ENCODE data around the gene MCTP1.
A peak's percentile ranks its signal among the peaks of the same experiment; 100 is the strongest.

MCTP1 gene

GRCh38 chr5:94705427-94705826 is 579.5 kb downstream of the MCTP1 start:
- Histone ChIP-seq H3K4me3 (ENCODE audit: low read length) (no peak overlapping the region), H3K9me3 (replicated peaks; ENCODE audit: low read length) (no peaks in the 10 kb centered on the region), H3K36me3 (ENCODE audit: insufficient read depth, low read length) (peaks cover 8% of the 10 kb centered on the region), H3K9ac (ENCODE audit: low read depth, low read length) (no peak overlapping the region), H3K27me3 (ENCODE audit: control insufficient read depth, insufficient read depth, low read length) (no peaks in the 10 kb centered on the region), H3K4me1 (ENCODE audit: control insufficient read depth, insufficient read depth, low read length) (peaks cover 8% of the 10 kb centered on the region), H3K4me2 (ENCODE audit: low read length) (no peak overlapping the region)

- Histone ChIP-seq H3K9me3 (replicated peaks; ENCODE audit: low read length) (no peaks in the 10 kb centered on the region), H3K4me2 (ENCODE audit: low read length) (no peak overlapping the region), H3K27me3 (ENCODE audit: control insufficient read depth, insufficient read depth, low read length) (no peaks in the 10 kb centered on the region), H3K4me1 (ENCODE audit: control insufficient read depth, insufficient read depth, low read length) (peaks cover 8% of the 10 kb centered on the region), H3K4me3 (ENCODE audit: low read length) (no peak overlapping the region), H3K36me3 (ENCODE audit: insufficient read depth, low read length) (peaks cover 3% of the 10 kb centered on the region), H3K9ac (ENCODE audit: low read depth, low read length) (no peak overlapping the region)
These were observed 582.2 kb downstream of the MCTP1 start for GRCh38 chr5:94702729-94703128.

DNA sequence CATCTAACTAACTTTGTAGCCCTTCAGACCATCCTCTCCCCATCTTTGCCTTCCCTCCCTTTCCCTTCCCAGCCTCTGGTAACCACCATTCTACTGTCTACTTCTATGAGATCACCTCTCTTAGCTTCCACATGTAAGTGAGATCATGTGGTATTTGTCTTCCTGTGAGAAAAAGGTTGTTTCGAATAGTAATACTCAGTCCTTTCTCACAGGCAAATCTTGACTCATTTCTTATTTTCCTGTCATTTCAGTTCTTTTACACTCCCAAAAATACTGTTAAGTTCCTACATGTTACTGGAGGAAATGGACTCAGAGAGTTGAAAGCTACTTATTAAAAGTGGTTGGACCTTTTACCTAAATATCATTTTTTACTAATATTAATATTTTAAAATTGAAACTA is 584.3 kb downstream of the MCTP1 start:
- Histone ChIP-seq H3K27me3 (ENCODE audit: control insufficient read depth, insufficient read depth, low read length) (no peaks in the 10 kb centered on the region), H3K4me1 (ENCODE audit: control insufficient read depth, insufficient read depth, low read length) (peaks cover 7% of the 10 kb centered on the region), H3K36me3 (ENCODE audit: insufficient read depth, low read length) (peaks cover 3% of the 10 kb centered on the region), H3K9me3 (replicated peaks; ENCODE audit: low read length) (no peaks in the 10 kb centered on the region), H3K9ac (ENCODE audit: low read depth, low read length) (no peak overlapping the region), H3K4me2 (ENCODE audit: low read length) (no peak overlapping the region), H3K4me3 (ENCODE audit: low read length) (no peak overlapping the region)

- no peak overlapping the region for H3K4me2 ChIP-seq (ENCODE audit: low read length)
- H3K4me3 ChIP-seq (ENCODE audit: low read length) = no peak overlapping the region
- H3K4me1 ChIP-seq (ENCODE audit: control insufficient read depth, insufficient read depth, low read length) = peaks cover 3% of the 10 kb centered on the region
- no peaks in the 10 kb centered on the region for H3K9me3 ChIP-seq (replicated peaks; ENCODE audit: low read length)
- H3K36me3 ChIP-seq (ENCODE audit: insufficient read depth, low read length) = peaks cover 3% of the 10 kb centered on the region
- H3K9ac ChIP-seq (ENCODE audit: low read depth, low read length) = no peak overlapping the region
- H3K27me3 ChIP-seq (ENCODE audit: control insufficient read depth, insufficient read depth, low read length) = no peaks in the 10 kb centered on the region
These were observed 585.3 kb downstream of the MCTP1 start for GRCh38 chr5:94699562-94699961.

GRCh38 chr5:94698197-94698596 is 586.7 kb downstream of the MCTP1 start:
- H3K9ac ChIP-seq (ENCODE audit: low read depth, low read length) = no peak overlapping the region
- peaks cover 4% of the 10 kb centered on the region for H3K4me1 ChIP-seq (ENCODE audit: control insufficient read depth, insufficient read depth, low read length)
- no peaks in the 10 kb centered on the region for H3K9me3 ChIP-seq (replicated peaks; ENCODE audit: low read length)
- H3K36me3 ChIP-seq (ENCODE audit: insufficient read depth, low read length) = no peaks in the 10 kb centered on the region
- H3K4me3 ChIP-seq (ENCODE audit: low read length) = no peak overlapping the region
- no peak overlapping the region for H3K4me2 ChIP-seq (ENCODE audit: low read length)
- no peaks in the 10 kb centered on the region for H3K27me3 ChIP-seq (ENCODE audit: control insufficient read depth, insufficient read depth, low read length)

GRCh38 chr5:94694671-94695070 is 590.2 kb downstream of the MCTP1 start:
- Histone ChIP-seq H3K27me3 (ENCODE audit: control insufficient read depth, insufficient read depth, low read length) (no peaks in the 10 kb centered on the region), H3K4me2 (ENCODE audit: low read length) (no peak overlapping the region), H3K9ac (ENCODE audit: low read depth, low read length) (no peak overlapping the region), H3K4me3 (ENCODE audit: low read length) (no peak overlapping the region), H3K4me1 (ENCODE audit: control insufficient read depth, insufficient read depth, low read length) (peaks cover 19% of the 10 kb centered on the region), H3K9me3 (replicated peaks; ENCODE audit: low read length) (no peaks in the 10 kb centered on the region), H3K36me3 (ENCODE audit: insufficient read depth, low read length) (peaks cover 4% of the 10 kb centered on the region)

DNA sequence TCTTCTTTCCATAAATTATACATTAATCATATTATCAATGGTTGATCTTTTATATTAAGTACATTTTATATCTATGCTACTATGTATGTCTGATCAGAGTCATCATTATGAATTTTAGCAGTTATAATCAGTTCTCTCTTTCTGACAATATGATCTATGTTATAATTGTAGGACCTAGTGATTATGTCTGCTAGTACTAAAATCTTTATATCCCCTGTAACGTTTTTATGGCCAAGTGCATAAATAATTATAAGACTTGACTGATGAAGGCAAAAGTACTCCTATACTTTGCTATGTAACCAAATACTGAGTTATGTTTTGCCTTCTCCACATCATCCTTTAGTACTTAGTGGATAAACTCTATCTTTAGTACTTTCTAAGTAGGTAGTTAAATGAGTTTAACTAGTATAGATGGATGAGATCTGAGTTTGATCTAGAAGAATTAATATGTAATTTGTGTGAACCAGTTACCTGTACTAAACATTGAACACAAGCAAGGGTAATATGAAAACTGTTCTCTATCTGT is 591.0 kb downstream of the MCTP1 start:
- no peak overlapping the region for H3K4me2 ChIP-seq (ENCODE audit: low read length)
- H3K36me3 ChIP-seq (ENCODE audit: insufficient read depth, low read length) = peaks cover 6% of the 10 kb centered on the region
- no peaks in the 10 kb centered on the region for H3K27me3 ChIP-seq (ENCODE audit: control insufficient read depth, insufficient read depth, low read length)
- H3K9me3 ChIP-seq (replicated peaks; ENCODE audit: low read length) = no peaks in the 10 kb centered on the region
- peaks cover 19% of the 10 kb centered on the region for H3K4me1 ChIP-seq (ENCODE audit: control insufficient read depth, insufficient read depth, low read length)
- no peak overlapping the region for H3K9ac ChIP-seq (ENCODE audit: low read depth, low read length)
- H3K4me3 ChIP-seq (ENCODE audit: low read length) = no peak overlapping the region

- Histone ChIP-seq H3K9me3 (replicated peaks; ENCODE audit: low read length) (no peaks in the 10 kb centered on the region), H3K4me3 (ENCODE audit: low read length) (no peak overlapping the region), H3K27me3 (ENCODE audit: control insufficient read depth, insufficient read depth, low read length) (no peaks in the 10 kb centered on the region), H3K9ac (ENCODE audit: low read depth, low read length) (no peak overlapping the region), H3K4me1 (ENCODE audit: control insufficient read depth, insufficient read depth, low read length) (peaks cover 19% of the 10 kb centered on the region), H3K36me3 (ENCODE audit: insufficient read depth, low read length) (peaks cover 9% of the 10 kb centered on the region), H3K4me2 (ENCODE audit: low read length) (peak overlapping the region; percentile 70)
These were observed 591.7 kb downstream of the MCTP1 start for GRCh38 chr5:94693043-94693822.

DNA sequence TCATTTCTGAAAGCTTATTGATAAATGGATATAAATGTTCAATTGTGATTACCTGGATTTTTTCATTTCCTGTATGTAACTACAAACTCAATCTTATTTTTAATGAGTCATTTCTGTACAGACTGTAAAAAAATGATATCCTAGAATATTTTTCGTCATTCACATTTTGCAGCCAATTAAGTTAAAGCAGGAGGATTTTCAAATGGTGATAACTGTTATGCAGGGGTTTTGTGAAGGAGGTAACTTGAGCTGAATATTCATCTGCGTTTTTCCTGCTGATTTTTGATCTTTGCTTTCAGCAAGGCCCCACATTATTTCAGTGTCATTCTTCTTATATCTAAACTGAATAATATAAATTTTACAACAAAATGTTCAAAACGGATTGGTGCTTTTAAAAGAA is 592.3 kb downstream of the MCTP1 start:
- H3K36me3 ChIP-seq (ENCODE audit: insufficient read depth, low read length) = peaks cover 9% of the 10 kb centered on the region
- peak overlapping the region; percentile 70 for H3K4me2 ChIP-seq (ENCODE audit: low read length)
- no peaks in the 10 kb centered on the region for H3K9me3 ChIP-seq (replicated peaks; ENCODE audit: low read length)
- no peak overlapping the region for H3K4me3 ChIP-seq (ENCODE audit: low read length)
- H3K27me3 ChIP-seq (ENCODE audit: control insufficient read depth, insufficient read depth, low read length) = no peaks in the 10 kb centered on the region
- H3K4me1 ChIP-seq (ENCODE audit: control insufficient read depth, insufficient read depth, low read length) = peaks cover 19% of the 10 kb centered on the region
- H3K9ac ChIP-seq (ENCODE audit: low read depth, low read length) = no peak overlapping the region

DNA sequence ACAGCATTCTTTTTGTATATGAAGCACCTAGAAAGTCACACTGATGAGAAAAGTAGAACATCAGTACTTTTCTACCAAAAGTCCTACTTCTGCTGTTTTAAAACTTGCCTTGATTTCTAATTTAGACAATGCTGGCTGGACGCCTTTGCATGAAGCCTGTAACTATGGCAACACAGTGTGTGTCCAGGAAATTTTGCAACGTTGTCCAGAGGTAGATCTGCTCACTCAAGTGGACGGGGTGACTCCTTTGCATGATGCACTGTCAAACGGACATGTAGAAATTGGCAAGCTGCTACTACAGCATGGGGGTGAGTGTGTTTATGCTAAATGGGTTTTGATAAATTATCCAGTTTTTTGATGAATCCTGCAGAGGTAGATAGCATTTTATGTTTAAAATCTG is 592.9 kb downstream of the MCTP1 start:
- peaks cover 9% of the 10 kb centered on the region for H3K36me3 ChIP-seq (ENCODE audit: insufficient read depth, low read length)
- H3K4me1 ChIP-seq (ENCODE audit: control insufficient read depth, insufficient read depth, low read length) = peaks cover 19% of the 10 kb centered on the region
- no peaks in the 10 kb centered on the region for H3K27me3 ChIP-seq (ENCODE audit: control insufficient read depth, insufficient read depth, low read length)
- H3K9ac ChIP-seq (ENCODE audit: low read depth, low read length) = no peak overlapping the region
- no peaks in the 10 kb centered on the region for H3K9me3 ChIP-seq (replicated peaks; ENCODE audit: low read length)
- H3K4me3 ChIP-seq (ENCODE audit: low read length) = no peak overlapping the region
- H3K4me2 ChIP-seq (ENCODE audit: low read length) = no peak overlapping the region

GRCh38 chr5:94691291-94691690 is 593.6 kb downstream of the MCTP1 start:
- Histone ChIP-seq H3K4me3 (ENCODE audit: low read length) (no peak overlapping the region), H3K27me3 (ENCODE audit: control insufficient read depth, insufficient read depth, low read length) (no peaks in the 10 kb centered on the region), H3K4me2 (ENCODE audit: low read length) (no peak overlapping the region), H3K9ac (ENCODE audit: low read depth, low read length) (no peak overlapping the region), H3K36me3 (ENCODE audit: insufficient read depth, low read length) (peaks cover 9% of the 10 kb centered on the region), H3K4me1 (ENCODE audit: control insufficient read depth, insufficient read depth, low read length) (peaks cover 19% of the 10 kb centered on the region), H3K9me3 (replicated peaks; ENCODE audit: low read length) (no peaks in the 10 kb centered on the region)

GRCh38 chr5:94690778-94691177 is 594.1 kb downstream of the MCTP1 start:
- H3K36me3 ChIP-seq (ENCODE audit: insufficient read depth, low read length) = peaks cover 9% of the 10 kb centered on the region
- H3K27me3 ChIP-seq (ENCODE audit: control insufficient read depth, insufficient read depth, low read length) = no peaks in the 10 kb centered on the region

More at GRCh38 chr5:94690778-94691177, 594.1 kb downstream of the MCTP1 start:
- Histone ChIP-seq H3K9me3 (replicated peaks; ENCODE audit: low read length) (no peaks in the 10 kb centered on the region), H3K4me1 (ENCODE audit: control insufficient read depth, insufficient read depth, low read length) (peaks cover 19% of the 10 kb centered on the region), H3K9ac (ENCODE audit: low read depth, low read length) (no peak overlapping the region), H3K4me3 (ENCODE audit: low read length) (no peak overlapping the region), H3K4me2 (ENCODE audit: low read length) (no peak overlapping the region)
